Subcutaneous abdominal adipose tissue (tissue), 5 donors: Measurements from ENCODE around the gene C9orf50.

Source experiments
- H3K27ac ChIP-seq: one replicate; pipeline ENCODE4 v1.7.0; 2013; ENCODE audit warnings: low read depth, mild to moderate bottlenecking, inconsistent platforms, low read length, moderate library complexity
- H3K27me3 ChIP-seq, 5 donors: one replicate each; pipeline ENCODE4 v1.7.0; 2013; ENCODE audit warnings: low read length in 5 of 5, inconsistent platforms in 1 of 5; ENCODE audit not compliant: control insufficient read depth in 5 of 5, insufficient read depth in 4 of 5
- H3K36me3 ChIP-seq, 5 donors: one replicate each; pipeline ENCODE4 v1.7.0; 2013; ENCODE audit warnings: low read length in 5 of 5; ENCODE audit not compliant: control insufficient read depth in 5 of 5, insufficient read depth in 5 of 5
- H3K4me1 ChIP-seq, 5 donors: one replicate each; pipeline ENCODE4 v1.7.0; 2013; ENCODE audit warnings: low read length in 5 of 5, mild to moderate bottlenecking in 3 of 5, moderate library complexity in 1 of 5; ENCODE audit not compliant: control insufficient read depth in 5 of 5, insufficient read depth in 5 of 5
- H3K4me3 ChIP-seq, 5 donors: one replicate each; pipeline ENCODE4 v1.7.0; 2013; ENCODE audit warnings: low read length in 5 of 5, low read depth in 1 of 5
- H3K9ac ChIP-seq, 5 donors: one replicate each; pipeline ENCODE4 v1.7.0; 2013; ENCODE audit warnings: low read length in 5 of 5, mild to moderate bottlenecking in 4 of 5, moderate library complexity in 3 of 5
- H3K9me3 ChIP-seq, 5 donors: one replicate each; pipeline ENCODE4 v1.7.0; 2013; ENCODE audit warnings: low read length in 5 of 5; ENCODE audit not compliant: control insufficient read depth in 5 of 5
- donor health status: healthy.
- donor health status: healthy.
- donor health status: healthy.
- donor health status: healthy.
- donor health status: healthy.

Gene C9orf50

DNA sequence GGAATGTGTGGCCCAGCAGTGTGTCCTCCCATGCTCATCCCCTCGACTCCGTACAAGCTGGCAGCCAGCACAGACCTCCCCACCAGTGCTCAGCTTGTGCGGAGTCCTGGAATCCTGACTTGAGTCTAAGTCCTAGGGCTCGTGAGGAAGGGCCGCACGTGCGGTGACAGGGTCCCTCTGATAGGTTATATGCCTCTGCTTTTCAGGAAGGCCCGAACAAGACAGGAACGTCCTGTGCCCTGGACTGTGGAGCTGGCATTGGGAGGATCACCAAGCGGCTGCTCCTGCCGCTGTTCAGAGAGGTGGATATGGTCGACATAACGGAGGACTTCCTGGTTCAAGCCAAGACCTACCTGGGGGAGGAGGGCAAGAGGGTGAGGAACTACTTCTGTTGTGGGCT, 12.9 kb upstream of the C9orf50 start:
- Histone ChIP-seq H3K27ac (no peak overlapping the region), H3K4me3 (no peak overlapping the region), H3K9ac (no peak overlapping the region), H3K36me3 (peaks cover 0 to 72% (median 57%) of the 10 kb centered on the region in 5 donors), H3K27me3 (no peaks in the 10 kb centered on the region), H3K4me1 (peaks cover 0 to 18% (median 8%) of the 10 kb centered on the region in 5 donors), H3K9me3 (no peaks in the 10 kb centered on the region)

DNA sequence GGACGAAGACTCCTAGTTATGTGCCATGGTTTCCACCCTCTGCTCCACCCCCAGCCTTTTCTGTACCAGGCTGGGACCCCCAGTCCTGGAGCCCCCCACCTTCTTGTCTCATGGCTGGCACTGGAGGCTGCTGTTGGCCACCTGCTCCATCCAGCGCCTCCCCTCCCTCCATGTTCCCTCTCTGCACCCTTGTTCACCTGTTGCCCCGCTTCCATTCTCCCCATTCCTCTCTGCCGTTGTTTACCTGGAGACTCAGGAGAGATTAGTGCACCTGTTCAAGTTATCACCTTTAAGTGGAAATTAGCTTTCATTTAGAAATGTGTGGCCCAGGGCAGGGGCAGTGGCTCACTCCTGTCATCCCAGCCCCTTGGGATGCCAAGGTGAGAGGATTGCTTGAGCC, 12.3 kb upstream of the C9orf50 start:
- Histone ChIP-seq H3K4me3 (no peak overlapping the region), H3K36me3 (peaks cover 0 to 65% (median 50%) of the 10 kb centered on the region in 5 donors), H3K9me3 (no peaks in the 10 kb centered on the region), H3K4me1 (peaks cover 0 to 25% (median 14%) of the 10 kb centered on the region in 5 donors), H3K27me3 (no peaks in the 10 kb centered on the region), H3K9ac (no peak overlapping the region), H3K27ac (no peak overlapping the region)

DNA sequence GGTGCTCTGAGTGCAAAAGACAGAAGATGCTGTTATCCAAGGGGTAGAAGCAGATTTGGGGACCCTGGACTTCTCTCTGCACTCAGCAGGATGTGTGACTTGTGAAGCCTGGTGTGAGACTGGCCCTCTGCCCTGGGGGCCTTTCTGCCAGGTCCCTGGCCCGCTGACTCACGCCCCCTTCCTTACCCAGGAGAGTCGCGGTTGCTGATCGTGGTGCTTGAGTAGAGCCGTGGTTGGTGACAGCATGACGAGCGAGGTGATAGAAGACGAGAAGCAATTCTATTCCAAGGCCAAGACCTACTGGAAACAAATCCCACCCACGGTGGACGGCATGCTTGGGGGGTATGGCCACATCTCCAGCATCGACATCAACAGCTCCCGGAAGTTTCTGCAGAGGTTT, 11.6 kb upstream of the C9orf50 start:
- H3K27ac ChIP-seq: no peak overlapping the region
- H3K36me3 ChIP-seq: peaks cover 0 to 58% (median 43%) of the 10 kb centered on the region in 5 donors
- no peaks in the 10 kb centered on the region for H3K9me3 ChIP-seq
- H3K27me3 ChIP-seq: no peaks in the 10 kb centered on the region
- peaks cover 0 to 32% (median 22%) of the 10 kb centered on the region in 5 donors for H3K4me1 ChIP-seq
- no peak overlapping the region for H3K9ac ChIP-seq
- no peak overlapping the region for H3K4me3 ChIP-seq

DNA sequence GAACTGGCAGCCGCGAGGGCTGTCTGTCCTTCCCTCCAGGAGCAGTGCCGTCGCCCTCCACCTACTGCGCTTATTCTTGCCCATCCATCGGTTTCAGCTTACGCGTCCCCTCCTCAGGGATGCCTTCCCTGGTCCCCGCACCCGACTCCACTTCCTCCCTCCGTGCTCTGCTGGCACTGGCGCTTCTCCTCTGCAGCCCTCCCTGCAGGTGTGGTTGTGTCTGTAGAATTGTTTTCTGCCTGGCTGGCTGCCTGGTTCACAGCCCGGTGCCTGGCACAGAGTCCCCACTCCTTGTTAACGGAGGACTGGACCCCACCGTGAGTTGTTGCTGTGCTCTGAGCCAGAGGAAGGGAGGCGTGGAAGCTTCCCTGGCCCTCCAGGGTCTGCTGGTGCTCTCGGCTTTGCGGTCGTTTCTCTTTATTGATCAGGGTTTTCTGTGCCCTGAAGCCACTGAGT, 10.8 kb upstream of the C9orf50 start:
- Histone ChIP-seq H3K9ac (no peak overlapping the region), H3K27ac (no peak overlapping the region), H3K4me1 (peaks cover 0 to 37% (median 29%) of the 10 kb centered on the region in 5 donors), H3K9me3 (no peaks in the 10 kb centered on the region), H3K36me3 (peaks cover 0 to 50% (median 35%) of the 10 kb centered on the region in 5 donors), H3K27me3 (no peaks in the 10 kb centered on the region), H3K4me3 (no peak overlapping the region)

DNA sequence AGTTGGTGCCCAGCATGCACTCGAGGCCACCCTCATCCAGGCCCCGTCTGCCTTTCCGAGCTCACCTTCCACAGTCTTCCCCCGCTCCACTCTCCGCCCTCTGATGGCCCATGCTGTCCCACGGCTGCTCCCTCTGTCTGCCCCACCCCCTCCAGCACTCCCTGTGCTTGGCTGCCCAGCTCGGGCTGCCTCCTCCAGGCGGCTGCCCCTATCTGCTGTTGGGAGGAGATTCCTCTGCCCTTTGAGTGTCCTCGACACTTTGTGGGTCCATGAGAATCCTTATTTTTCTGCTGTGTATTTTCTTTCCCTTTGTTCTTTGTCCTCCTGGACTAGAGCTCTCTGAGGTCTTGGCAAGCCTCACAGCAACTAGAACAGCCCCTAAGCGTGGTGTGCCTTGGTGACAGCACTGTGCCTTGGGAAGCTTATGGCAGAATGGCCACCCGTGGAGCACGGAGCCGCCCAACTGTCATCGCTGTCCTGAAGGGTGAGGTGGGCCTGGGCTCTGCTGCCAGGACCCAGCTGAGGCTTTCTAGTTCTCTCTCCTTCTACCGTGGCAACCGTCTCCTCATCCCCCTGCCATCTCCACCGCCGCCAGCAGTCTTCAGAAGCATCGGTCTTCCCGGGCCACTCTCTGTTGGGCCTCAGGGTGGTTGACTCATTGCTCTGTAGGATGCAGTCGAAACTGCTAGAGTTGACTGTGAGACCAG, 10.2 kb upstream of the C9orf50 start:
- Histone ChIP-seq H3K27ac (no peak overlapping the region), H3K4me1 (peaks cover 0 to 43% (median 34%) of the 10 kb centered on the region in 5 donors), H3K36me3 (peaks cover 0 to 45% (median 33%) of the 10 kb centered on the region in 5 donors), H3K27me3 (no peaks in the 10 kb centered on the region), H3K9me3 (no peaks in the 10 kb centered on the region), H3K9ac (no peak overlapping the region), H3K4me3 (no peak overlapping the region)

DNA sequence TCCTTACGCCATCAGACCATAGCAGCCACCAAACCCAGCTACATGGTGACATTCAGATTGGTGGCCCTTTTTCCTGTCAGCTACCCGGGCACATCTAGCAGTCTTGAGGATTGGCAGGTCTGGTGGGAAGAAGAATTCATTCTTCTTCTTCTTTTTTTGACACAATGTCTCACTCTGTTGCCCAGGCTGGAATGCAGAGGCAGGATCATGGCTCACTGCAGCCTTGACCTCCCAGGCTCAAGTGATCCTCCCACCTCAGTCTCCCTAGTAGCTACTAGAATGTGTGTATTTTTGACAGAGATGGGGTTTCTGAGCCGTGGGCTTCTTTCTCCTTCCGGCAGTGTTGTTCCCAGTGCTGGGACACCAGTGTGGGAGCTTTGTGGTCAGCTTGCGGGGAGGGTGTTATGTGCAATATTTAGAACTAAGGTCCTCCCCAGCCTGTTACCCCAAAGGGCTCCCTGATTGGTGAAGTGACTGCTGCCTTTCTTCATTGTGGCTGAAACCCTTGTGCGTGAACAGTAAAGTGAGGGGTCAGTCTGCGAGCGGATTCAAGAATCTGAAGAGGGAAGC, 8.4 kb upstream of the C9orf50 start:
- H3K4me1 ChIP-seq: peaks cover 0 to 54% (median 46%) of the 10 kb centered on the region in 5 donors
- H3K9me3 ChIP-seq: no peaks in the 10 kb centered on the region
- H3K36me3 ChIP-seq: peaks cover 0 to 29% (median 17%) of the 10 kb centered on the region in 5 donors
- H3K27ac ChIP-seq: no peak overlapping the region
- H3K27me3 ChIP-seq: no peaks in the 10 kb centered on the region
- no peak overlapping the region for H3K9ac ChIP-seq
- H3K4me3 ChIP-seq: no peak overlapping the region

DNA sequence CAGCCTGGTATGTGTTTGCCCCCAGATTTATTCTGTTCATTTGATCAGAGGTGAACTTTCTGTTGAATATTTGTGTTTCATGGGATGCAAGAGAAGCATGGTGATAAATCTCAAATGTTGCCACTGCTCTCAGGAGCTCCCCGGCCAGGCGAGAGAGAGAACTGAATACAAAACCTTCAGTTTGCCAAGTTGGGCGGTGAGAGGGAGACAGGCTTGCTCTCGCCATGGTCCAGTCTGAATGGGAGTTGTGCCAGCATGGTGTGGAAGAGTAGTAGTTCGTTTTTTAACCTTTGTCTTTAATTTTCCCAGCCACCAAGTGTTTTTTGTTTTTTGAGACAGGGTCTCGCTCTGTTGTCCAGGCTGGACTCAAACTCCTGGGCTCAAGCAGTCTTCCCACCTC, 7.8 kb upstream of the C9orf50 start:
- no peaks in the 10 kb centered on the region for H3K27me3 ChIP-seq
- H3K9me3 ChIP-seq: no peaks in the 10 kb centered on the region
- H3K4me3 ChIP-seq: no peak overlapping the region
- H3K36me3 ChIP-seq: peaks cover 0 to 24% (median 12%) of the 10 kb centered on the region in 5 donors
- H3K9ac ChIP-seq: peak overlapping the region in 1 of 5 donors; percentile 93
- H3K4me1 ChIP-seq: peaks cover 0 to 54% (median 47%) of the 10 kb centered on the region in 5 donors
- H3K27ac ChIP-seq: no peak overlapping the region

DNA sequence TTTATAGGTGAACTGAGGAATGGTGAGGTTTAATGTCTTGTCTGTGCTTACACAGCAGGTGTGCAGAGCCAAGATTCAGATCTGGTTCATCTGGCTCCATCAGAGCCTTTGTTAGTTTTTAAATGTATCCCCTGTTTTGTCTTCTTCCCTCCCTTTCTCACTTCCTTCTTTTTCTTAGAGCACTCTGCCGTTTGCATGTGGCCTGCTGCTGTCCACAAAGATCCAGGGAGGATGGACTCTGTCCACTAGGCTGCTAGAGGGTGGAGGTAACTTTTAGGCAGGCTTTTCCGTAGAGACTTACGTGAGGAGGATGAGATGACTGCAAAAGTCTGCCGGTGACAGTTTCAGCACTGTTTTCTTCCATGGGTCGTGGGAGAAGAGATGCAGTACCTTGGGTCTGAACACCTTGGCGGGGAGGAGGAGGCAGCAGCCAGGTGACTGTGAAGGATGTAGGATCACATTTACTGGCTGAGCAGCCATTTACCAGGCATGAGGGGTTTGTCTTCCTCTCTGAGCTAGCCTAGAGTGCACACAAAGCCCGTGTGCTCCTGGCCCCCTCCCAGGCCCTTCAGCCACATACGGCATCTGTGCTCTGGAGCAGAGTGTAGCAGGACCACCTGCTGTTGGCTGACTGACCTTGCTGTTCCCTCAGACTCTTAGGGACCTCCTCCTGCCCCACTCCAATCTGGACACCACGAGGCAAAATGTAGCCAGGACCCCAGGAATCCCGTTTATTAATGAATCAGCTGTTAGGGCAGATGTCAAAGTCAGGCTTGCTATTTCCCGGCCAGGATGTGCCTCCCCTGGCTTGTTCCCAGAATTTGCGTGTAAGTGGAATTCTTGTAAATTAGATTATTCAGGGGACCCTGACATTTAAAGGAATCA, 6.9 kb upstream of the C9orf50 start:
- Histone ChIP-seq H3K4me3 (peak overlapping the region; percentile 70 to 90 (median 88)), H3K9me3 (no peaks in the 10 kb centered on the region), H3K27ac (peak overlapping the region; percentile 87), H3K9ac (peak overlapping the region in 4 of 5 donors; percentile 0 to 94 (median 52)), H3K36me3 (peaks cover 0 to 15% (median 4%) of the 10 kb centered on the region in 5 donors), H3K27me3 (no peaks in the 10 kb centered on the region), H3K4me1 (peaks cover 0 to 54% (median 47%) of the 10 kb centered on the region in 5 donors)

DNA sequence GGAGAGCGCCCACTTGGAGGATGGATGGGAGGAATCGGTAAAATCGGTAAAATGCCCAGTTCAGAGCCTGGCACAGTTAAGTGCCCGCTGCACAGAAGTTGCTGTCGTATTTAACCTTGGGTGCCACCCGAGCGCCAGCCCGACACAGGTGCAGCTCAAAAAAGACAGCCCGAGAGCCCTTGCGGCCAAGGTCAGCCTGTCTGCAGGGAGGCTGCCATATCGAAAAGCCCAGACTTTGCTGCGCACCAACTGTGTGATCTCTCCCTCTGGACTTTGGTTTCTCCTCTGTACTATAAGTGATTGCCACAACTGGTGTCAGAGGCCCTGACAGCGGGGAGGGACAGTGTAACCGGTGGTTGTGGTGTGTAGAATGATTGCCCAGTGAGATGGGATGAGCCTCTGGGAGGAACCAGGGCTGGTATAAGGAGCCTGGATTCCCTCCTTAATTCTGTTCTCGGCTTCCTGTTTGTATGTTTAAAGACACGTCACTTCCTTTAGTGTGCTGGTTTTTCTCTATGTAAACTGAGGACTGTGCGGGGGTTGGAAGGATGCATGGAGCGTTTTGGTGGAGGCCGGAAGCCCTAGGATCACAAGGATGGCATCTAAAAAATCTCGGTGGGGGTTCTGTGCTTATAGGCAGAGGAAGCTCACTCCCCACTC, 5.9 kb upstream of the C9orf50 start:
- peak overlapping the region; percentile 71 to 94 (median 80) for H3K9ac ChIP-seq
- peaks cover 0 to 6% (median 0%) of the 10 kb centered on the region in 5 donors for H3K36me3 ChIP-seq
- peak overlapping the region; percentile 70 to 90 (median 88) for H3K4me3 ChIP-seq
- H3K27ac ChIP-seq: peak overlapping the region; percentile 87
- H3K9me3 ChIP-seq: no peaks in the 10 kb centered on the region
- H3K27me3 ChIP-seq: peaks cover 0 to 1% (median 0%) of the 10 kb centered on the region in 5 donors
- H3K4me1 ChIP-seq: peaks cover 0 to 54% (median 47%) of the 10 kb centered on the region in 5 donors
